A549 (cell line): ENCODE data around the gene CCDC194. TPM values are rescaled to one million over a fixed set of nuclear protein-coding genes. Genes with fewer than 3 reads are reported as not detected.
A peak's percentile ranks its signal among the peaks of the same experiment; 100 is the strongest.

ENCODE experiments used
- ATAC-seq, 2 experiments: fragments of 200-7000 bp in 1 of 2; fragments of >200 bp in 1 of 2; cut with Nextera tagmentation in 1 of 2; cut with Tn5 transposase in 1 of 2; 3 replicates each; pipeline versions ENCODE4 v1.8.0 to v1.9.1; 2018 to 2020; ENCODE audit warnings: mild to moderate bottlenecking in 1 of 2, moderate library complexity in 1 of 2
- CTCF ChIA-PET: fragments of 300-600 bp; sonication (Branson Sonifier 250); formaldehyde crosslinking; extraction: SDS; loops from one replicate; lab custom pipeline; 2021; ENCODE audit warnings: antibody characterized with exemption, inconsistent platforms; lab: Yijun Ruan, JAX
- POLR2A ChIA-PET: fragments of 350-600 bp; formaldehyde crosslinking; extraction: SDS; loops from one replicate; lab custom pipeline; 2021; ENCODE audit warnings: antibody characterized with exemption, inconsistent platforms; lab: Yijun Ruan, JAX
- DNase-seq, 2 experiments: peaks; one replicate each; pipeline versions ENCODE4 v3.0.0 to v3.0.0-alpha.2; 2011 to 2016; ENCODE audit warnings: low read depth in 1 of 2, low spot score in 1 of 2
- FAIRE-seq: peaks from 2 replicates; lab custom pipeline; 2011; peaks lifted over from hg19 to GRCh38; lab: Jason Lieb, UNC
- H3K27ac ChIP-seq, 2 experiments: fragments of >200 bp; sonication (Bioruptor Twin); formaldehyde crosslinking; 3 replicates each; pipeline ENCODE4 v1.5.1; 2016 to 2017
- H3K4me1 ChIP-seq: fragments of >200 bp; sonication (Bioruptor Twin); formaldehyde crosslinking; 3 replicates; pipeline ENCODE4 v1.6.1; 2016
- H3K4me2 ChIP-seq: fragments of >200 bp; sonication (Bioruptor Twin); formaldehyde crosslinking; 3 replicates; pipeline ENCODE4 v1.6.1; 2016
- H3K4me3 ChIP-seq: fragments of >200 bp; sonication (Bioruptor Twin); formaldehyde crosslinking; 3 replicates; pipeline ENCODE4 v1.5.1; 2016
- H3K9me3 ChIP-seq: fragments of >200 bp; sonication (Bioruptor Twin); formaldehyde crosslinking; 3 replicates; pipeline ENCODE4 v1.6.1; 2016
- ATOH8 ChIP-seq: fragments of 250-450 bp; sonication (Bioruptor Pico); IDR thresholded peaks from 2 replicates; pipeline ENCODE4 v1.5.0; 2020; ENCODE audit warnings: low read depth, mild to moderate bottlenecking, moderate library complexity
- CHD4 ChIP-seq: fragments of 200-600 bp; sonication (generic); IDR thresholded peaks from 2 replicates; pipeline ENCODE4 v1.6.1; 2016; ENCODE audit warnings: antibody characterized with exemption, mild to moderate bottlenecking, borderline replicate concordance
- CTCF ChIP-seq: fragments of >200 bp; sonication (Bioruptor Twin); formaldehyde crosslinking; IDR thresholded peaks from 3 replicates; pipeline ENCODE4 v1.5.1; 2016
- ELK1 ChIP-seq: fragments of 150-350 bp; IDR thresholded peaks from 2 replicates; pipeline ENCODE4 v1.6.1; 2014; ENCODE audit warnings: low read depth, mild to moderate bottlenecking, low read length
- EP300 ChIP-seq, 2 experiments: fragments of >200 bp; sonication (Bioruptor Twin); formaldehyde crosslinking; IDR thresholded peaks; 2 replicates in 1 of 2; 3 replicates in 1 of 2; pipeline ENCODE4 v1.6.1; 2016 to 2017
- FOSL2 ChIP-seq, 2 experiments: fragments of 450-650 bp in 1 of 2; fragments of >200 bp in 1 of 2; sonication (Bioruptor Twin) in 1 of 2; formaldehyde crosslinking; IDR thresholded peaks; 2 replicates each; pipeline versions ENCODE4 v1.5.0 to v1.6.1; 2016 to 2020; ENCODE audit warnings: mild to moderate bottlenecking in 1 of 2, moderate library complexity in 1 of 2
- HDAC2 ChIP-seq: fragments of 200-600 bp; sonication (generic); IDR thresholded peaks from 2 replicates; pipeline ENCODE4 v1.6.1; 2016
- HES2 ChIP-seq: fragments of >200 bp; sonication (Bioruptor Twin); formaldehyde crosslinking; IDR thresholded peaks from 2 replicates; pipeline ENCODE4 v1.6.1; 2016
- HMGXB4 ChIP-seq: fragments of 250-450 bp; sonication (Bioruptor Pico); IDR thresholded peaks from 2 replicates; pipeline ENCODE4 v1.5.0; 2021; ENCODE audit warnings: mild to moderate bottlenecking, moderate library complexity, borderline replicate concordance
- KDM1A ChIP-seq: fragments of 200-600 bp; sonication (generic); IDR thresholded peaks from 2 replicates; pipeline ENCODE4 v1.6.1; 2016; ENCODE audit warnings: low read depth, mild to moderate bottlenecking
- MAX ChIP-seq: IDR thresholded peaks from 2 replicates; pipeline ENCODE4 v1.6.1; 2012
- MAZ ChIP-seq: fragments of 150-350 bp; IDR thresholded peaks from 2 replicates; pipeline ENCODE4 v1.6.1; 2014; ENCODE audit warnings: antibody characterized with exemption, low read depth, low read length, borderline replicate concordance
- NFE2L2 ChIP-seq: fragments of 150-350 bp; conservative IDR thresholded peaks from 2 replicates; pipeline ENCODE4 v1.6.1; 2014; ENCODE audit warnings: low read length
- NR3C1 ChIP-seq: fragments of >200 bp; sonication (Bioruptor Twin); formaldehyde crosslinking; IDR thresholded peaks from 3 replicates; pipeline ENCODE4 v1.6.1; 2017
- PHF8 ChIP-seq: fragments of 200-600 bp; sonication (generic); IDR thresholded peaks from 2 replicates; pipeline ENCODE4 v1.6.1; 2016; ENCODE audit warnings: low read depth, mild to moderate bottlenecking, antibody characterized with exemption, moderate library complexity, borderline replicate concordance
- RAD21 ChIP-seq, 2 experiments: fragments of >200 bp in 1 of 2; sonication (Bioruptor Twin) in 1 of 2; formaldehyde crosslinking in 1 of 2; IDR thresholded peaks in 1 of 2; conservative IDR thresholded peaks in 1 of 2; 2 replicates in 1 of 2; 3 replicates in 1 of 2; pipeline ENCODE4 v1.6.1; 2012 to 2018; ENCODE audit warnings: inconsistent platforms in 1 of 2
- SMC3 ChIP-seq: fragments of >200 bp; sonication (Bioruptor Twin); formaldehyde crosslinking; IDR thresholded peaks from 3 replicates; pipeline ENCODE4 v1.6.1; 2018; ENCODE audit warnings: inconsistent platforms
- TFCP2L1 ChIP-seq: fragments of 250-450 bp; sonication (Bioruptor Pico); IDR thresholded peaks from 2 replicates; pipeline ENCODE4 v1.5.0; 2021; ENCODE audit warnings: mild to moderate bottlenecking
- TP53 ChIP-seq: fragments of 250-450 bp; sonication (Bioruptor Pico); IDR thresholded peaks from 2 replicates; pipeline ENCODE4 v1.5.0; 2021; ENCODE audit warnings: mild to moderate bottlenecking, moderate library complexity
- USF2 ChIP-seq: fragments of 450-650 bp; IDR thresholded peaks from 2 replicates; pipeline ENCODE4 v1.6.1; 2014; ENCODE audit warnings: antibody characterized with exemption
- ZC3H11A ChIP-seq: fragments of 450-650 bp; IDR thresholded peaks from 2 replicates; pipeline ENCODE4 v1.6.1; 2014; ENCODE audit warnings: antibody characterized with exemption, mild to moderate bottlenecking
- ZFP36 ChIP-seq: fragments of 450-650 bp; IDR thresholded peaks from 2 replicates; pipeline ENCODE4 v1.6.1; 2014; ENCODE audit warnings: borderline replicate concordance; ENCODE audit not compliant: partially characterized antibody
- ZSCAN20 ChIP-seq: fragments of 250-450 bp; sonication (Bioruptor Pico); IDR thresholded peaks from 2 replicates; pipeline ENCODE4 v1.8.0; 2022; ENCODE audit warnings: mild to moderate bottlenecking, moderate library complexity
- WGBS: methylation state at CpG from one replicate; pipeline ENCODE4 v1.1.6; 2017; ENCODE audit errors: missing lambda C conversion rate; 5-methylcytosine and 5-hydroxymethylcytosine counted together
- polyA plus RNA-seq, 4 experiments: library from polyadenylated mRNA; depleted of rRNA in 3 of 4; stranded (reverse); fragments of >200 nt; fragmentation: RNase III in 1 of 4; extraction: RNeasy Plus Mini Kit Qiagen cat#74134 plus additional on column Dnase treatment in 1 of 4; gene quantifications; 2 replicates in 3 of 4; 3 replicates in 1 of 4; pipeline ENCODE4 v1.2.3, GENCODE V29; 2011 to 2017

The CCDC194 gene
- polyA plus RNA-seq, 2 of the 4 experiments (the other 2 are of a cell fraction) = not detected

- peak; percentile 48 to 66 for DNase-seq
- CTCF ChIA-PET = interaction anchor here (0.7 to 2.3 kb wide), 11 partner anchors 9 to 102 kb away, joined by 3 to 10 read pairs (median 5); partner anchors contain the start of genes BST2, MVB12A and TMEM221
- POLR2A ChIA-PET = no interaction called here
- Histone ChIP-seq H3K4me2 (peak overlapping the region; percentile 28; the same call in 1 of the 3 replicates), H3K9me3 (0 out of 3 replicates have a peak, but pooled peaks cover under 1% of the 10 kb centered on the region), H3K4me3 (no peak overlapping the region), H3K27ac (peak overlapping the region in 1 of 2 experiments; percentile 66; a peak in 3 of 6 replicates), H3K4me1 (peaks cover 4% of the 10 kb centered on the region; the same call in 1 of the 3 replicates)
- FAIRE-seq = no peak
- TF ChIP-seq NR3C1 (no peak), KDM1A (0 out of 2 replicates have a peak, but pooled peaks have one; percentile 46), ZC3H11A (no peak), USF2 (no peak), TP53 (no peak), RAD21 (conservative IDR thresholded peaks at IDR 0.05 in 1 of 2, IDR thresholded peaks at IDR 0.05 in 1 of 2) (peak; percentile 61 to 71), HDAC2 (no peak), PHF8 (no peak), EP300 (IDR thresholded peaks at IDR 0.05) (no peak), ZFP36 (no peak), ATOH8 (CRISPR knock-in tag) (no peak), CHD4 (peak; percentile 82), HMGXB4 (CRISPR knock-in tag) (no peak), ELK1 (no peak), MAZ (no peak), CTCF (peak; percentile 53), TFCP2L1 (CRISPR knock-in tag) (no peak), MAX (peak; percentile 22; the same call in 1 of the 2 replicates), FOSL2 (IDR thresholded peaks at IDR 0.05) (no peak), FOSL2 (CRISPR knock-in tag; IDR thresholded peaks at IDR 0.05) (no peak), ZSCAN20 (CRISPR knock-in tag) (no peak), NFE2L2 (no peak), HES2 (no peak), SMC3 (peak; percentile 53)
- peak in 1 of 2 experiments; percentile 43; a peak in 2 of 6 replicates for ATAC-seq
- WGBS = 24% methylated on average over 17 of the region's 19 CpGs
Observed at GRCh38 chr19:17394891-17395415, 957 bp upstream of the CCDC194 start.
